HFF-Myc (cell line): ENCODE results near the gene CLDN19.

ENCODE experiments used
- DNase-seq: peaks from one replicate; pipeline ENCODE4 v3.0.0-alpha.2; 2011; ENCODE audit warnings: low read depth; ENCODE audit errors: extremely low read depth
- H3K4me3 ChIP-seq: replicated peaks from 2 replicates; pipeline ENCODE4 v1.5.1; 2011; ENCODE audit warnings: low read depth, mild to moderate bottlenecking, control low read depth, low read length
- TF ChIP-seq, protein P1 (sequence below): IDR thresholded peaks from 2 replicates; pipeline ENCODE4 v1.5.1; 2012; ENCODE audit warnings: mild to moderate bottlenecking, low read depth, low read length, control low read depth; ENCODE audit errors: missing control alignments

The CLDN19 gene

DNA sequence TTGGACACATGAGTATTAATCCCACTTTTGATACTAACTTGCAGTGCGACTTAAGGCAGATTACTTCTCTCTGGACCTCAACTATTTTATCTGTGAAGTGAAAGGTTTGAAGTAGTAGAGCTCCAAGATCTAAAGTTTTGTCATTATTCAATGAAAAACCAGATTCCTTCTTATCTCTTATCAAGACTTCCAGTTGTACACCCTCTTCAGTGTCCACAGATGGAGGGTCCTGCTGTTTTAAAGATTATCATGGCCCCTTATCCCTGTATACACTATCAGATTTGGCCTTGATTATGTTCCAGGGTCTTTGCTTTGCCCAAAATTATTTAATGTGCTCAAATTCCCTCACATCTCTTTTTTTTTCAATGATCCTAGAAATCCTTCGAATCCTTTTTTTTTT is 28.1 kb upstream of the CLDN19 start:
- DNase-seq: no peak
- TF ChIP-seq, protein P1, sequence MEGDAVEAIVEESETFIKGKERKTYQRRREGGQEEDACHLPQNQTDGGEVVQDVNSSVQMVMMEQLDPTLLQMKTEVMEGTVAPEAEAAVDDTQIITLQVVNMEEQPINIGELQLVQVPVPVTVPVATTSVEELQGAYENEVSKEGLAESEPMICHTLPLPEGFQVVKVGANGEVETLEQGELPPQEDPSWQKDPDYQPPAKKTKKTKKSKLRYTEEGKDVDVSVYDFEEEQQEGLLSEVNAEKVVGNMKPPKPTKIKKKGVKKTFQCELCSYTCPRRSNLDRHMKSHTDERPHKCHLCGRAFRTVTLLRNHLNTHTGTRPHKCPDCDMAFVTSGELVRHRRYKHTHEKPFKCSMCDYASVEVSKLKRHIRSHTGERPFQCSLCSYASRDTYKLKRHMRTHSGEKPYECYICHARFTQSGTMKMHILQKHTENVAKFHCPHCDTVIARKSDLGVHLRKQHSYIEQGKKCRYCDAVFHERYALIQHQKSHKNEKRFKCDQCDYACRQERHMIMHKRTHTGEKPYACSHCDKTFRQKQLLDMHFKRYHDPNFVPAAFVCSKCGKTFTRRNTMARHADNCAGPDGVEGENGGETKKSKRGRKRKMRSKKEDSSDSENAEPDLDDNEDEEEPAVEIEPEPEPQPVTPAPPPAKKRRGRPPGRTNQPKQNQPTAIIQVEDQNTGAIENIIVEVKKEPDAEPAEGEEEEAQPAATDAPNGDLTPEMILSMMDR: no peak
- H3K4me3 ChIP-seq: peak overlapping the region; percentile 93

DNA sequence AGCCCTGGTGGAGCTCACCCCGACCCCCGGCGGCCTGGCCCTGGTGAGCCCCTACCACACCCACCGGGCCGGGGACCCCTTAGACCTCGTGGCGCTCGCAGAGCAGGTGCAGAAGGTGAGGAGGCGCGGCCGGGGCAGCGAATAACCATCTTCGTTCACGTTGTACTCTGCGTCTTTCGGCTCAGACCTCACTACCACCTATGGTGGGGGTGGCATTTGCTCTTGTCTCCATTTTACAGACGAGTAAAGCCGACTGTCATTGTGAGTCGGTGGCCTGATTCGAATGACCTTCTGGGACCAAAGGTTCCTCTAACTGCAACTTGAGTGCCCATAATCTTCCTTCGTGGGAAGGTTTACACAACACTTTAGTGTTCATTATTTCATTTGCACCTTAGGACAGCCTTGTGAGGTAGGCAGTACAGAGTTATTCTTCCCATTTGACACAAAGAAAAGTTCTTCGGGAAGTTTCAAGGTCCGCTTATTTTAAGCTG is 27.5 kb upstream of the CLDN19 start:
- H3K4me3 ChIP-seq: peak overlapping the region; percentile 93
- DNase-seq: no peak

DNA sequence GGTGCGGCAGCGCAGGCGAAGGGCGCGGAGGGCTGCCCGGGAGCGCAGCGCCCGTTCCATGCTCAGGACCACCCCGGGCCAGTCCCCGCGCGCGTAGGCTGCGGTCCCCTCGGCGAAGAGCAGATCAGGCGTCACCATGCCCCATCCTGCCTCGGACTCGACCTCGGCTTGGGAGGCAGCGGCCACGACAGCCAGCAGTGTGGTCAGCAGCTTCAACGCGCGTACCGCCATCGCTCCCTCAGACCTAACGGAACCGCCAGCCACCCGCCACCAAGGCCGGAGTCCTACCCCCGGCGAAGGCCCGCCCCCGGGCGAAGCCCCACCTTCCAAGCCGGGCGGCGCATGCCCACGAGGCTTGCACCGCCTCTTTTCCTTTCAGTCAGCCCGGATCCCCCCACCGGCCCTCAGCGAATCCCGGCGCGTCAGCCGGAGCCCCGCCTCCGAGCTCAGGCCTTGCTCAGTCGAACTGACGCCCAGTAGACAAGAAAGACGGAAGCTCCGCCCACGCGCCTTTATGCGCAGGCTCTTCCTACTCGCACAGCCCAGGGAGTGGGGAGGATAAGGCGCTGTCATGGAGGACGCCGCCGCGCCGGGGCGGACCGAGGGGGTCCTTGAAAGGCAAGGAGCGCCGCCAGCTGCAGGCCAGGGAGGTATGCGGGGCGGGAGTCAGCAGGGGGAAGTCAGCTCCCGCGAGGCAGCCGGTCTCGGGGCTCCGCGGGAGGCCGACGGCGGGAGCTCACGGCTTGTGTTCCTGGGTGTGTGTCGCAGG is 26.9 kb upstream of the CLDN19 start, which contains the start of the genes C1orf50 and P3H1:
C1orf50 (plus strand) TSS at position 509 of the 769 bp plus-strand sequence; CDS start at position 572, 63 bp downstream.
P3H1 (minus strand) TSS at position 288 of the 769 bp plus-strand sequence; CDS start at position 231, 57 bp downstream.
- DNase-seq: peak; percentile 96
- peak within 1 kb of the TSS; percentile 93 for H3K4me3 ChIP-seq
- TF ChIP-seq, protein P1: no peak

More for the DNA sequence above, 27.5 kb upstream of the CLDN19 start:
- TF ChIP-seq, protein P1: no peak

DNA sequence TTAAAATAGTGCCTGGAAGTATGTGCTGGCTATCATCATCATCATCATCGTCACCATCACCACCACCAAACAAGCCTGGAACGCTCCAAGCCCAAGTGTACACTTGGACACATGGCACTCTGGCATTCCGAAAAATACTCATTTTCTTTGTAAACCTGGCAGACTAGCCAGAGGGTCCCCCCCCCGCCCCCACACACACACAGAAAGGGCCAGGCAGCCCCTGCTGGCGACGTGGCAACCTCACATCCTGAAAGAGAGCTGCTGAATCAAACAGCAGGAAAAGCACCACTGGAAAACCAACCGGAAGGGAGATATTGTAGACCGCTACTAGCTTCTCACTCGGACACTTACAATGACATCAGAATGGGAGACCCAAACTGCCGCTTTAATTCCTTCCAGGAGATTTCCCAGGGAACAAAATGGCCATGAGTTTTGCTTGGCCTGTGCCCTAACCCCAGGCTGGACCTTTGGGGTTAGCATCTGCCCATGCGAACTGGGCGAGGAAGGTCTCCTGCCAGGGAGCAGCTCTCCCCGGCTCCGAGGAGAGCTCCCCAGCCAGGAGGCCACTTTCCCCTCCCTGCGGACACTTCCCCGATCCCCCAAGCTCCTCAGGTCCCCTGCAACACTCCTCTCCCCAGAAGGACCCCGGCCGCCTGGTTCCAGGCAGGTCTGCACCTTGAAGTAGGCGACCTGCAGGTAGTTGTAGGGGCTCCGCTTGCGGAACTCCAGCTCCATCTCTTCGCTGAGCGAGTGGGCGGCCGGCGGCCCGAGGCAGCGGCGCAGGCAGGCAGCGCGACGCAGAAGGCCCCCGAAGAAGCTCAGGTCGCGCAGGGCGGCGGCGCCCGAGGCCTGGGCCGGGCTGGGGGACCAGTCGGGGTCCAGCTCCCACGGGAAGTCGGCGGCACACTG is 26.1 kb upstream of the CLDN19 start:
- peak overlapping the region; percentile 93 for H3K4me3 ChIP-seq
- TF ChIP-seq, protein P1: peak; percentile 61
- peak; percentile 69 for DNase-seq

DNA sequence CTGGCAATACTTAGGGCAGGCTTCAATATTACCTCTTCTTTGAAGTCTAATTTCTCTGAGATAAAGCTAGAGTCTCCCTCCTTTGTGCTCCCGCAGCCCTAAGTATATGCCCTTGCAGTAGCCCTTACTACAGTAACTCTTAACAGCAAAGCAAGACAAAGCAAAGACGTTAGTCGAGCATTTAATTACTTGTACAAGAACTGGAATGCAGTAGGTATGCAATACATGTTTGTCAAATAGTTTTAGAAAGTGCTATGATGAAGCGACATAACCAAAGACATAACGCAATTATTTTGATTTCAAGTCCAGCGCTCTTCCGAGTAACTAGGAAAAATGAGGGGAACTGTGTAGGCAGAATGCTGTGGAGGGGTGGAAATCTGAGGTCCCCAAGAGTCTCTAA is 25.2 kb upstream of the CLDN19 start:
- TF ChIP-seq, protein P1: no peak
- peak overlapping the region; percentile 93 for H3K4me3 ChIP-seq

DNA sequence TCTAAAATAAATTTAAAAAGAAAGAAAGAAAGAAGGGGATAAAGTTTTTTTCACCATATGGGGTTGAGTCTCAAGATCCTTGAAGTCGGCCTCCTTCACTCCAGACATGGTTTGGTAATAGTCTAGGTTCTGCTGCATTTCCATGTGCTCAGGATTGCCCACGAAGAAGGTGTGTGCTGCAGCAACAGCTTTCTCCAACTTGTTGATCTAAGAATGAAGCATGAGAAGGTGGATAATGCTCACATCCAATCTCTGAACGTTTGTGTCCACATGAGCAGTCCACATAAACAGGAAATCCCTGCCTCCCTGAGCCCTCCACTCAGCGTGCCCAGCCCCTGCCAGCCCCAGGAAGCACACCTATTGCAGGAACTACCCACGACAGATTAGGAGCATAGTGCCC is 22.2 kb upstream of the CLDN19 start:
- DNase-seq: no peak
- TF ChIP-seq, protein P1: no peak
- no peak overlapping the region for H3K4me3 ChIP-seq

More for the DNA sequence above, 25.2 kb upstream of the CLDN19 start:
- no peak for DNase-seq
